Measurements from ENCODE around the gene HSD17B10. TPM values are rescaled to one million over a fixed set of nuclear protein-coding genes. Genes with fewer than 3 reads are reported as not detected.
A peak's percentile ranks its signal among the peaks of the same experiment; 100 is the strongest.

The HSD17B10 gene
- total and polyA plus RNA-seq, 2 of the 13 experiments (the other 11 are each of a cell fraction or from before 2014, with no cell fraction given): 68.7 to 84.7 TPM

DNA sequence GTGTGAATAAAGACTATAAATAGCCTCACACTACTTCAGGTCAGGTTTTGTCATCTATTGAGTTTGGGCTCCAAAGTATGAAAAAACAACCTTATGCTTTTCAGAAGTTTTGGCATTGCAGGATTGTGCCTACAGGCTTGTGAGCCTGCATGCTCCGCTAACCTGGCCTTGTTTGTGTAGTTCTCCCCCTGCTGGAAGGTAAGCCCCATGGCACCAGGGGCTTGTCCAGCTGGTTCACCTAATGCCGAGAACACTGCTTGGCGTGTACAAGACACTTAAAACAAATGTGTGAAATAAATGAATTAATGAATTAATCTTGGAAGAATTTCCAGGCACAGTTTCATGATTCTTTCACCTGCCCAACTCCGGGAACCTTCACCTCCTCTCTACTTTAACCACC, 1.8 kb upstream of the HSD17B10 start (continued):
- TF ChIP-seq TBX3 (IDR thresholded peaks at IDR 0.05; ENCODE audit: borderline replicate concordance) (no peak), DNMT1 (CRISPR knock-in tag; IDR thresholded peaks at IDR 0.05) (no peak), ZNF263 (CRISPR knock-in tag; IDR thresholded peaks at IDR 0.05) (no peak), STAG1 (CRISPR knock-in tag; IDR thresholded peaks at IDR 0.05) (peak; percentile 64)

DNA sequence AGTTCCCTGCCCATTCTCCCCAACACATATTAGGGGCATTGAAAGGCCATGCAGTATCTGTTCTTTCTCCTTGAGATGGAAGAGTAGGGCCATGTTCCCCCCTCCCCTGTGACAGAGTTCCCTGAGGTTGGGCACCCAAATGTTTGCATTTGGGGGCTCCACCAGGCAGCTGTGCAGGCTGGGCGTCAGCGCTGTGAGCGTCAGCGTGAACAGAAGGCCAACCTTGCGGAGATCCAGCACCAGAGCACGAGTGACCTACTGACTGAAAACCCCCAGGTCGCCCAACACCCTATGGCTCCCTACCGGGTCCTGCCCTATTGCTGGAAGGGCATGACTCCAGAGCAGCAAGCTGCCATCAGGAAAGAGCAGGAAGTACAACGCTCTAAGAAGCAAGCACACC, 3.9 kb downstream of the HSD17B10 start:
- Histone ChIP-seq H3K4me2 (ENCODE audit: low read depth, low read length) (no peak overlapping the region), H3K27me3 (ENCODE audit: control insufficient read depth in 1 of 2, insufficient read depth in 2 of 2, low read length in 2 of 2) (no peaks in the 10 kb centered on the region; a peak in 1 of 5 replicates), H2AFZ (ENCODE audit: low read length) (no peak overlapping the region), H3K79me2 (ENCODE audit: insufficient read depth, low read length) (no peaks in the 10 kb centered on the region), H4K20me1 (ENCODE audit: insufficient read depth, low read length) (no peaks in the 10 kb centered on the region), H3K4me3 (replicated peaks in 1 of 3; ENCODE audit: insufficient read depth in 1 of 3, low read depth in 2 of 3, low read length in 3 of 3) (no peak overlapping the region), H3K9ac (ENCODE audit: insufficient read depth, low read depth, low read length) (no peak overlapping the region), H3K9me3 (ENCODE audit: low read length) (no peaks in the 10 kb centered on the region), H3K36me3 (replicated peaks in 1 of 2; ENCODE audit: control insufficient read depth in 1 of 2, insufficient read depth in 2 of 2, low read length in 2 of 2) (no peaks in the 10 kb centered on the region), H3K27ac (ENCODE audit: extremely low read length, insufficient read depth, low read length) (no peak overlapping the region), H3K4me1 (ENCODE audit: insufficient read depth, low read length) (peaks cover 5% of the 10 kb centered on the region)
- TF ChIP-seq ZNF33B (CRISPR knock-in tag; IDR thresholded peaks at IDR 0.05) (no peak), JUN (CRISPR knock-in tag; IDR thresholded peaks at IDR 0.05) (no peak), SP1 (IDR thresholded peaks at IDR 0.05) (no peak), SP1 (CRISPR knock-in tag; IDR thresholded peaks at IDR 0.05) (no peak), NCOA1 (CRISPR knock-in tag; IDR thresholded peaks at IDR 0.05) (no peak), ZNF580 (CRISPR knock-in tag; IDR thresholded peaks at IDR 0.05; ENCODE audit: borderline replicate concordance, low read depth) (no peak), ZNF891 (CRISPR knock-in tag; IDR thresholded peaks at IDR 0.05) (no peak), ZNF629 (CRISPR knock-in tag; conservative IDR thresholded peaks at IDR 0.05) (no peak), ZNF720 (CRISPR knock-in tag; IDR thresholded peaks at IDR 0.05) (no peak), CENPT (CRISPR knock-in tag; IDR thresholded peaks at IDR 0.05; ENCODE audit: low read depth) (no peak), MBNL3 (CRISPR knock-in tag; conservative IDR thresholded peaks at IDR 0.05) (no peak)
- TF ChIP-seq, protein P1, sequence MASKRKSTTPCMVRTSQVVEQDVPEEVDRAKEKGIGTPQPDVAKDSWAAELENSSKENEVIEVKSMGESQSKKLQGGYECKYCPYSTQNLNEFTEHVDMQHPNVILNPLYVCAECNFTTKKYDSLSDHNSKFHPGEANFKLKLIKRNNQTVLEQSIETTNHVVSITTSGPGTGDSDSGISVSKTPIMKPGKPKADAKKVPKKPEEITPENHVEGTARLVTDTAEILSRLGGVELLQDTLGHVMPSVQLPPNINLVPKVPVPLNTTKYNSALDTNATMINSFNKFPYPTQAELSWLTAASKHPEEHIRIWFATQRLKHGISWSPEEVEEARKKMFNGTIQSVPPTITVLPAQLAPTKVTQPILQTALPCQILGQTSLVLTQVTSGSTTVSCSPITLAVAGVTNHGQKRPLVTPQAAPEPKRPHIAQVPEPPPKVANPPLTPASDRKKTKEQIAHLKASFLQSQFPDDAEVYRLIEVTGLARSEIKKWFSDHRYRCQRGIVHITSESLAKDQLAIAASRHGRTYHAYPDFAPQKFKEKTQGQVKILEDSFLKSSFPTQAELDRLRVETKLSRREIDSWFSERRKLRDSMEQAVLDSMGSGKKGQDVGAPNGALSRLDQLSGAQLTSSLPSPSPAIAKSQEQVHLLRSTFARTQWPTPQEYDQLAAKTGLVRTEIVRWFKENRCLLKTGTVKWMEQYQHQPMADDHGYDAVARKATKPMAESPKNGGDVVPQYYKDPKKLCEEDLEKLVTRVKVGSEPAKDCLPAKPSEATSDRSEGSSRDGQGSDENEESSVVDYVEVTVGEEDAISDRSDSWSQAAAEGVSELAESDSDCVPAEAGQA (IDR thresholded peaks at IDR 0.05; ENCODE audit: low read depth): no peak
- TF ChIP-seq, protein P1 (CRISPR knock-in tag; IDR thresholded peaks at IDR 0.05; ENCODE audit: borderline replicate concordance): no peak
- TF ChIP-seq, protein P2, sequence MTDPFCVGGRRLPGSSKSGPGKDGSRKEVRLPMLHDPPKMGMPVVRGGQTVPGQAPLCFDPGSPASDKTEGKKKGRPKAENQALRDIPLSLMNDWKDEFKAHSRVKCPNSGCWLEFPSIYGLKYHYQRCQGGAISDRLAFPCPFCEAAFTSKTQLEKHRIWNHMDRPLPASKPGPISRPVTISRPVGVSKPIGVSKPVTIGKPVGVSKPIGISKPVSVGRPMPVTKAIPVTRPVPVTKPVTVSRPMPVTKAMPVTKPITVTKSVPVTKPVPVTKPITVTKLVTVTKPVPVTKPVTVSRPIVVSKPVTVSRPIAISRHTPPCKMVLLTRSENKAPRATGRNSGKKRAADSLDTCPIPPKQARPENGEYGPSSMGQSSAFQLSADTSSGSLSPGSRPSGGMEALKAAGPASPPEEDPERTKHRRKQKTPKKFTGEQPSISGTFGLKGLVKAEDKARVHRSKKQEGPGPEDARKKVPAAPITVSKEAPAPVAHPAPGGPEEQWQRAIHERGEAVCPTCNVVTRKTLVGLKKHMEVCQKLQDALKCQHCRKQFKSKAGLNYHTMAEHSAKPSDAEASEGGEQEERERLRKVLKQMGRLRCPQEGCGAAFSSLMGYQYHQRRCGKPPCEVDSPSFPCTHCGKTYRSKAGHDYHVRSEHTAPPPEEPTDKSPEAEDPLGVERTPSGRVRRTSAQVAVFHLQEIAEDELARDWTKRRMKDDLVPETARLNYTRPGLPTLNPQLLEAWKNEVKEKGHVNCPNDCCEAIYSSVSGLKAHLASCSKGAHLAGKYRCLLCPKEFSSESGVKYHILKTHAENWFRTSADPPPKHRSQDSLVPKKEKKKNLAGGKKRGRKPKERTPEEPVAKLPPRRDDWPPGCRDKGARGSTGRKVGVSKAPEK (CRISPR knock-in tag; IDR thresholded peaks at IDR 0.05; ENCODE audit: borderline replicate concordance): no peak
- in situ Hi-C loops (cut with HindIII; ENCODE audit: extremely low pct_ligation_motif_present, low pct_unique_long_range_greater_than_20kb) (no loop called here), intact Hi-C loops (cut with micrococcal nuclease; ENCODE audit: unreplicated experiment) (no loop called here)
- ChIA-PET POLR2A (no interaction called here), CTCF (ENCODE audit: low intra/inter-chr PET ratio, low total read pairs) (no interaction called here)
- ATAC-seq: no peak
- no peak for FAIRE-seq
- no TSS peak for BruUV-seq (replicated peaks)
- no peak for DNase-seq (ENCODE audit: low spot score)
- WGBS (ENCODE audit: low lambda C conversion rate): 100% methylated on average over 2 of the region's 9 CpGs

Data from HepG2 (cell line).